Subcutaneous preadipocyte (primary cell): ENCODE data around the gene SMIM9. TPM values are rescaled to one million over a fixed set of nuclear protein-coding genes. Genes with fewer than 3 reads are reported as not detected.

Experiments used
- total RNA-seq: library from RNA; depleted of rRNA; stranded (reverse); fragments of >200 nt; gene quantifications from 2 replicates; pipeline ENCODE4 v1.2.3, GENCODE V29; 2012

SMIM9 gene
- total RNA-seq = not detected in 2 replicates

DNA sequence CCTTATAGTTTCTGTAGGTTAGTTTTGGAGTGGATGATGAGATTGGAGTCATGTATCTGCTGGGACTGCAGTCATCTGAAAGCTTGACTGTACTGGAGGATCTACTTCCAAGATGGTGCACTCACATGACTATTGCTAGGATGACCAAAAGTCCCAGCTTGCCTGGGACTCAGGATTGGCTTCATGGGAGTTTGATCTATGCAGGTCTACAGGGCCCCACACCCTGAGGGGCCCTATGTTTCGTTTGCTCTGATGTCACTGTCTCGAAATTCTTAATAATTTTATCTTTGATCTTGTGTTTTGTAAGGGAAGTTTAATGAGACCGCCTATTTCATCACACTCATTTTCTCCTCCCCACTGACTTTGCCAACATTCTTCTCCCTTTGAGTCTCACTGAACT lies at the start of gene SMIM9:
SMIM9 (minus strand) TSS at position 101 of the 400 bp plus-strand sequence. CDS start 3,806 bp downstream, outside the sequence.

DNA sequence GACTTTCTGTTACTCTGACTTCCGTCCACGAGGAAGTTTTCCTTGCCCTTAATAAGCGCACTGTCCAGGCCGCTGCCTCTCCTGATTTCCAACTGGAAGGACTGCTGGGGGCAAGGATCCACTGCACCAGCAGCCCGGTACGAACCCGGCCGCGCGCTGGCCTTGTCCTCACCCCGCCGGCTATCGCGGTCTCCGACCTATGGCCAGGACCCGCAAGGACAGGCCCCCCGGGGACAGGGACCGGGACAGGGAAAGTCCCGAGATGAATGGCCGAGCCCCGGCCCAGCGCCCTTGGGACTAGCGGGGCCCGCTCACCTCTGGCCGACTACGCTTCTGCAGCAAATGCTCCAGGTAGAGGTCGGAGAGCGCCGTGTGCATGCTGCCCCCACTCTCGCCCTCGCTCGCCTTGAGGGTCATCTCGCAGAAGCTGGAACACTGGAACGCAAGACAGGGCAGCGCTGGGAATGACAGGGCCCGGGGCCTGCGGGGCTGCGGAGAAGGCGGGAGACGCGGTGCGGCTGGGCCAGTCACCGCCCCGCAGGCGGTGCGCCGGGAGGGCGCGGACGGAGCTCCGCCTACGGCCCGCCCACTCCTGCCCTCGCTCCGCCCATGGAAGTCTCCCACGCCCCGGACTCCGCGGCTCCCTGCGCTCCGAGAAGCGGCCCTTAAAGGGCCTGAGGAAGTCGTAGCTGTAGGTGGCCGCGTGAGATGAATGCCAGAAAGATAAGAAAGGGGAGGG lies 29.3 kb downstream of the SMIM9 start, which contains the start of gene MPP1:
MPP1 (minus strand) TSS at position 529 of the 739 bp plus-strand sequence; CDS start at position 417, 112 bp downstream.

Other genes with a start within 250 kb of the SMIM9 start
- gene CTAG1A, start 249.5 kb downstream of the SMIM9 start, total RNA-seq = not detected in 2 replicates
- not detected in 2 replicates for gene CTAG1B, start 215.4 kb downstream of the SMIM9 start, total RNA-seq
- gene CTAG2, start 181.1 kb downstream of the SMIM9 start, total RNA-seq = not detected in 2 replicates
- gene GAB3, start 83.6 kb downstream of the SMIM9 start, total RNA-seq = 10.4 and 27.9 TPM in 2 replicates
- 48.5 and 60.4 TPM in 2 replicates for gene DKC1, start 71.8 kb downstream of the SMIM9 start, total RNA-seq
- gene MPP1, start 29.2 kb downstream of the SMIM9 start, total RNA-seq = 9.8 and 18.0 TPM in 2 replicates
- gene F8A1, start 51.7 kb upstream of the SMIM9 start, total RNA-seq = 4.8 and 5.1 TPM in 2 replicates
- 3.7 and 7.3 TPM in 2 replicates for gene F8, start 188.1 kb upstream of the SMIM9 start, total RNA-seq
- gene FUNDC2, start 192.2 kb upstream of the SMIM9 start, total RNA-seq = 28.7 and 45.9 TPM in 2 replicates
- gene CMC4, start 236.5 kb upstream of the SMIM9 start, total RNA-seq = 7.0 and 7.6 TPM in 2 replicates
- 8.1 and 11.7 TPM in 2 replicates for gene MTCP1, start 236.5 kb upstream of the SMIM9 start, total RNA-seq
- gene BRCC3, start 236.8 kb upstream of the SMIM9 start, total RNA-seq = 10.3 and 17.0 TPM in 2 replicates